SH-SY5Y (cell line): ENCODE data around the gene POLN.

Experiments
- GATA2 ChIP-seq: IDR thresholded peaks from 2 replicates; pipeline ENCODE4 v1.6.1; 2011; ENCODE audit warnings: mild to moderate bottlenecking, low read depth, low read length
- GATA3 ChIP-seq: IDR thresholded peaks from 2 replicates; pipeline ENCODE4 v1.6.1; 2011; ENCODE audit warnings: low read depth, mild to moderate bottlenecking, low read length, moderate library complexity

- TF ChIP-seq GATA3 (no peak), GATA2 (no peak)
These were observed 27.8 kb upstream of the POLN start for GRCh38 chr4:2269618-2270163.
